GM06990 (cell line): ENCODE measurements around the gene CXCL6.

Source experiments
- DNase-seq: peaks from one replicate; pipeline ENCODE4 v3.0.0-alpha.2; 2011; ENCODE audit not compliant: insufficient read length; ENCODE audit errors: extremely low read depth
- H3K27me3 ChIP-seq: replicated peaks from 2 replicates; pipeline ENCODE4 v1.6.0; 2011; ENCODE audit warnings: low read length; ENCODE audit not compliant: control insufficient read depth, insufficient read depth
- H3K36me3 ChIP-seq: 2 replicates; pipeline ENCODE4 v1.5.1; 2011; ENCODE audit warnings: low read length; ENCODE audit not compliant: control insufficient read depth, insufficient read depth
- H3K4me3 ChIP-seq: replicated peaks from 2 replicates; pipeline ENCODE4 v1.5.1; 2011; ENCODE audit warnings: low read depth, mild to moderate bottlenecking, control low read depth, low read length
- TF ChIP-seq, protein P1 (sequence below): IDR thresholded peaks from 2 replicates; pipeline ENCODE4 v1.5.1; 2011; ENCODE audit warnings: low read length, control low read depth, mild to moderate bottlenecking, inconsistent platforms; ENCODE audit not compliant: insufficient read depth, poor library complexity, severe bottlenecking

The CXCL6 gene

DNA sequence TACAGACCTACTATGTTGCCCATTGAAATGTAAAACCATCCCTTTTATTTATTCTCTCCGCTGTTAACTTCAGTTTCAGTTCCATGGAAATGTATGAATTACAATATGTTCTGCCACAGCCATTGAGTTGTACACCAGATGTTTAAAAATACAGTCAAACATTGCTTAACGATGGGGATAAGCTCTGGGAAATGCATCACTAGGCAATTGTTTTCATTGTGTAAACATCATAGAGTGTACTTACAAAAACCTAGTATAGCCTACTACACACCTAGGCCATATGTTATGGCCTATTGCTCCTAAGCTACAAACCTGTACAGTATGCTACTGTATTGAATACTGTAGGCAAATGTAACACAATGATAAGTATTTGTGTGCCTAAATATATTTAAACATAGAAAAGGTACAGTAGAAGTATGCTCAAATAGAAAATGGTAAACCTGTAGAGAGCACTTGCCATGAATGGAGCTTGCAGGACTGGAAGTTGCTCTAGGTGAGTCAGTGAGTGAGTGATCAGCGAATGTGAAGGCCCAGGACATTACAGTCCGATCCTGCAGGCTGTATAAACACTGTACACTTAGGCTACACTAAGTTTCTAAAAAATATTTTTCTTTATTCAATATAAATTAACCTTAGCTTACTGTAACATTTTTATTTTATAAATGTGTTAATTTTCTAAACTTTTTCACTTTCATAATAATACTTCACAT, 13.9 kb downstream of the CXCL6 start:
- no peaks in the 10 kb centered on the region for H3K27me3 ChIP-seq
- no peak for DNase-seq
- TF ChIP-seq, protein P1, sequence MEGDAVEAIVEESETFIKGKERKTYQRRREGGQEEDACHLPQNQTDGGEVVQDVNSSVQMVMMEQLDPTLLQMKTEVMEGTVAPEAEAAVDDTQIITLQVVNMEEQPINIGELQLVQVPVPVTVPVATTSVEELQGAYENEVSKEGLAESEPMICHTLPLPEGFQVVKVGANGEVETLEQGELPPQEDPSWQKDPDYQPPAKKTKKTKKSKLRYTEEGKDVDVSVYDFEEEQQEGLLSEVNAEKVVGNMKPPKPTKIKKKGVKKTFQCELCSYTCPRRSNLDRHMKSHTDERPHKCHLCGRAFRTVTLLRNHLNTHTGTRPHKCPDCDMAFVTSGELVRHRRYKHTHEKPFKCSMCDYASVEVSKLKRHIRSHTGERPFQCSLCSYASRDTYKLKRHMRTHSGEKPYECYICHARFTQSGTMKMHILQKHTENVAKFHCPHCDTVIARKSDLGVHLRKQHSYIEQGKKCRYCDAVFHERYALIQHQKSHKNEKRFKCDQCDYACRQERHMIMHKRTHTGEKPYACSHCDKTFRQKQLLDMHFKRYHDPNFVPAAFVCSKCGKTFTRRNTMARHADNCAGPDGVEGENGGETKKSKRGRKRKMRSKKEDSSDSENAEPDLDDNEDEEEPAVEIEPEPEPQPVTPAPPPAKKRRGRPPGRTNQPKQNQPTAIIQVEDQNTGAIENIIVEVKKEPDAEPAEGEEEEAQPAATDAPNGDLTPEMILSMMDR = no peak
- H3K4me3 ChIP-seq = no peak overlapping the region
- no peaks in the 10 kb centered on the region for H3K36me3 ChIP-seq

DNA sequence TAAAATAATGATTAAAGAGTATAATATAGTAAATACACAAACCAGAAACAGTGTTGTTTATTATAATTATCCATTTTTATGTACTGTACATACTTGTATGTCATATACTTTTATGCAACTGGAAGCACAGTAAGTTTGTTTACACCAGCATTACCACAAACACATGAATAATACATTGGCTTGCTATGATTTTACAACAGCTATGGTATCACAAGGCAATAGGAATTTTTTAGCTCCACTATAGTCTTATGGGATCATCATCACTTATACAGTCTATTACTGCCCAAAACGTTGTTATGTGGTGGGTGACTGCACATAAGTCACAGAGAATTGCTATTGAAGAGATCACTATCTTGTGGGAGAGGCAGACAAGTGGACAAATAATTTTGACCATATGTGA, 14.8 kb downstream of the CXCL6 start:
- no peak overlapping the region for H3K4me3 ChIP-seq
- no peak for DNase-seq
- TF ChIP-seq, protein P1 = no peak

DNA sequence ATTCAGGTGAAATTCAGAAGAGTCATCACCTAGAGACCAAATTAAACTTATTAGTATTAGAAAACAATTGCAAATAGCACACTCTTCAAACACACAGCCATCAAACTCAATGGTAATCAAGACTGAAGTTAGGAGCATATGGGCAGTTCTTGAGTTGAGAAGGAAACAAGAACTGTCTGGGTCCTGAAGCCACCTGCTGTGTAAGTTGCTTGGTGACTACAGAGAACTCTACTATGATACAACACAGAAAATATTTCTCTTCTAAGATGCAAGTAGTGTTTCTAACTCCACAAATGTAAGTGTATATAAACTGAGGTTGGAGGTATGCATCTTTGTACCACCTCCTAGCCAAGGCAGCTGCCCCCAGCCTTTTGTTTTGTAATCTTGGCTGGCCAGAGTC, 16.3 kb downstream of the CXCL6 start:
- Histone ChIP-seq H3K27me3 (no peaks in the 10 kb centered on the region), H3K36me3 (no peaks in the 10 kb centered on the region), H3K4me3 (no peak overlapping the region)
- TF ChIP-seq, protein P1 = no peak
- no peak for DNase-seq

More for the DNA sequence above, 14.8 kb downstream of the CXCL6 start:
- no peaks in the 10 kb centered on the region for H3K27me3 ChIP-seq
- no peaks in the 10 kb centered on the region for H3K36me3 ChIP-seq

DNA sequence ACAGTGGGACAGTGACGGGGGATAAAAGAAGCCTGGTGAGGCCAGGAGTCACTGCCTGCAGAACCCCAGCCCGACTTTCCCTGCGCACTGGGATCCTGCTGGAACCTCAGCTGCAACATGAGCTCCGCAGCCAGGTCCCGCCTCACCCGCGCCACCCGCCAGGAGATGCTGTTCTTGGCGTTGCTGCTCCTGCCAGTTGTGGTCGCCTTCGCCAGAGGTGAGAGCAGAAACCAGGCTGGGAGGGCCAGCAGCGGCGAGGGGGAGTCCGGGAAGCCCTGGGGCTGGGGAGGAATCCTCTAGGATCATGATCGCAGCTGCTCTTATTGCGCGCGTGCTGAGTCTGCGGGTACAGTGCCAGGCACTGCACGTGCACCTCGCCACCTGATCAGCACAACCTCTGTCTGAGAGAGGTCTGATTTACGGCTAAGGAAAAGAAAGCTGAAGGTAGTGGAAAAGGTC, 16.8 kb downstream of the CXCL6 start, which contains the start of gene PF4V1:
Gene PF4V1, plus strand, starts transcription at position 51 of the 459 bp plus-strand sequence. Its CDS starts 67 bp downstream, at position 118.
- Histone ChIP-seq H3K4me3 (no peak within 1 kb of the TSS), H3K36me3 (no peaks in the 10 kb centered on the region), H3K27me3 (no peaks in the 10 kb centered on the region)
- DNase-seq = peak; percentile 6
- TF ChIP-seq, protein P1 = no peak

DNA sequence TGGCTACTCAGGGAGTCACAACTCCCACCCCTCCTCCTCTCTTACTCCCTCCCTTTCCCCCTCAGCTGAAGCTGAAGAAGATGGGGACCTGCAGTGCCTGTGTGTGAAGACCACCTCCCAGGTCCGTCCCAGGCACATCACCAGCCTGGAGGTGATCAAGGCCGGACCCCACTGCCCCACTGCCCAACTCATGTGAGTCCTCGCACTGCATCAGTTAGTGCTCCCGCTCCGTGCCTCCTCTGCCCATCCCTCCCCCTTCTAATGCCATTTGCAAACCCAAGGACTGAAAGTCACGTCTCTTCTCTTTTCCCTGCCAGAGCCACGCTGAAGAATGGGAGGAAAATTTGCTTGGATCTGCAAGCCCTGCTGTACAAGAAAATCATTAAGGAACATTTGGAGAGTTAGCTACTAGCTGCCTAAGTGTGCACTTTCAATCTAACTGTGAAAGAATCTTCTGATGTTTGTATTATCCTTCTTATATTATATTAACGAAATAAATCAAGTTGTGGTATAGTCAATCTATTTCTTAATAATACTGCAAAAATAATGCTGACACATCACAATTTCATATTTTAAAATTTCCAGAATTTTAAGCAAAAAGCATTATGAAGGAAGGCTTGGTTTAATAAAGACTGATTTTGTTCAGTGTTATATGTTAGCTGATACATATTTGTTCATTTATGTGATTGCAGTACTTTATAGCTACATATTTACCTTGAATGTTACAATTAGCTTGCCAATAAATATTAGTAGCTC, 17.4 kb downstream of the CXCL6 start:
- no peak for DNase-seq
- Histone ChIP-seq H3K36me3 (no peaks in the 10 kb centered on the region), H3K4me3 (no peak overlapping the region), H3K27me3 (no peaks in the 10 kb centered on the region)
- TF ChIP-seq, protein P1 = no peak
